Tibial artery (tissue), 4 donors: ENCODE data around the gene NUBP1.
"Not testable (repeated sequence)": the region's sequence is repeated elsewhere in the genome, so short reads cannot be mapped to it uniquely, and the experiment has no call there.

Experiments used
- DNase-seq, 2 donors: peaks; one replicate each; pipeline ENCODE4 v3.0.0-alpha.2; 2019
- H3K27ac ChIP-seq, 2 donors: fragments of 200-600 bp; sonication (generic) in 1 of 2; 1 replicate in 1 of 2; 2 replicates in 1 of 2; pipeline ENCODE4 v1.5.1; 2018 to 2019; ENCODE audit warnings: mild to moderate bottlenecking in 1 of 2
- H3K27me3 ChIP-seq, 2 donors: fragments of 200-600 bp; sonication (generic) in 1 of 2; one replicate each; pipeline versions ENCODE4 v1.5.1 to v1.6.0; 2016 to 2019
- H3K36me3 ChIP-seq, 3 donors: fragments of 200-600 bp; sonication (generic) in 2 of 3; one replicate each; pipeline ENCODE4 v1.5.1; 2016 to 2019; ENCODE audit warnings: mild to moderate bottlenecking in 2 of 3
- H3K4me1 ChIP-seq, 4 donors: fragments of 200-600 bp; sonication (generic) in 2 of 4; 1 replicate in 3 of 4; 2 replicates in 1 of 4; pipeline ENCODE4 v1.5.1; 2016 to 2019
- H3K4me3 ChIP-seq, 2 donors: fragments of 200-600 bp; sonication (generic) in 1 of 2; 1 replicate in 1 of 2; 2 replicates in 1 of 2; pipeline ENCODE4 v1.5.1; 2018 to 2019; ENCODE audit warnings: mild to moderate bottlenecking in 2 of 2
- H3K9me3 ChIP-seq, 3 donors: fragments of 200-600 bp; sonication (generic) in 1 of 3; one replicate each; pipeline ENCODE4 v1.5.1; 2016 to 2019
- intact Hi-C: fragments of 100-400 bp; cut with DNase I; formaldehyde crosslinking; loops from one replicate; pipeline ENCODE4 v1.15.0; 2023; ENCODE audit warnings: low total_unique reads
- TF ChIP-seq, protein P1 (sequence below), 2 experiments: fragments of 200-600 bp in 1 of 2; fragments of 450-650 bp in 1 of 2; IDR thresholded peaks; one replicate each; pipeline ENCODE4 v1.5.1; 2017 to 2019; ENCODE audit warnings: antibody characterized with exemption in 2 of 2, mild to moderate bottlenecking in 1 of 2, moderate library complexity in 1 of 2

Gene NUBP1

GRCh38 chr16:10782628-10783027, 39.0 kb downstream of the NUBP1 start:
- Histone ChIP-seq H3K4me3 (no peak overlapping the region), H3K27ac (no peak overlapping the region), H3K9me3 (no peaks in the 10 kb centered on the region), H3K27me3 (no peaks in the 10 kb centered on the region), H3K4me1 (no peaks in the 10 kb centered on the region), H3K36me3 (no peaks in the 10 kb centered on the region)
- TF ChIP-seq, protein P1, sequence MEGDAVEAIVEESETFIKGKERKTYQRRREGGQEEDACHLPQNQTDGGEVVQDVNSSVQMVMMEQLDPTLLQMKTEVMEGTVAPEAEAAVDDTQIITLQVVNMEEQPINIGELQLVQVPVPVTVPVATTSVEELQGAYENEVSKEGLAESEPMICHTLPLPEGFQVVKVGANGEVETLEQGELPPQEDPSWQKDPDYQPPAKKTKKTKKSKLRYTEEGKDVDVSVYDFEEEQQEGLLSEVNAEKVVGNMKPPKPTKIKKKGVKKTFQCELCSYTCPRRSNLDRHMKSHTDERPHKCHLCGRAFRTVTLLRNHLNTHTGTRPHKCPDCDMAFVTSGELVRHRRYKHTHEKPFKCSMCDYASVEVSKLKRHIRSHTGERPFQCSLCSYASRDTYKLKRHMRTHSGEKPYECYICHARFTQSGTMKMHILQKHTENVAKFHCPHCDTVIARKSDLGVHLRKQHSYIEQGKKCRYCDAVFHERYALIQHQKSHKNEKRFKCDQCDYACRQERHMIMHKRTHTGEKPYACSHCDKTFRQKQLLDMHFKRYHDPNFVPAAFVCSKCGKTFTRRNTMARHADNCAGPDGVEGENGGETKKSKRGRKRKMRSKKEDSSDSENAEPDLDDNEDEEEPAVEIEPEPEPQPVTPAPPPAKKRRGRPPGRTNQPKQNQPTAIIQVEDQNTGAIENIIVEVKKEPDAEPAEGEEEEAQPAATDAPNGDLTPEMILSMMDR (IDR thresholded peaks at IDR 0.05): no peak
- DNase-seq: no peak
- intact Hi-C loops: no loop called here

GRCh38 chr16:10787304-10787703, 43.7 kb downstream of the NUBP1 start:
- no peaks in the 10 kb centered on the region for H3K9me3 ChIP-seq
- no peaks in the 10 kb centered on the region for H3K36me3 ChIP-seq
- TF ChIP-seq, protein P1 (IDR thresholded peaks at IDR 0.05): no peak
- H3K27me3 ChIP-seq: no peaks in the 10 kb centered on the region
- no peak overlapping the region for H3K27ac ChIP-seq
- H3K4me1 ChIP-seq: no peaks in the 10 kb centered on the region
- intact Hi-C loops: no loop called here
- no peak overlapping the region for H3K4me3 ChIP-seq
- DNase-seq: no peak

GRCh38 chr16:10788630-10789029, 45.0 kb downstream of the NUBP1 start:
- H3K4me3 ChIP-seq, H3K27me3 ChIP-seq, DNase-seq, H3K9me3 ChIP-seq, H3K27ac ChIP-seq, H3K4me1 ChIP-seq, intact Hi-C loops, H3K36me3 ChIP-seq: not testable (repeated sequence)

DNA sequence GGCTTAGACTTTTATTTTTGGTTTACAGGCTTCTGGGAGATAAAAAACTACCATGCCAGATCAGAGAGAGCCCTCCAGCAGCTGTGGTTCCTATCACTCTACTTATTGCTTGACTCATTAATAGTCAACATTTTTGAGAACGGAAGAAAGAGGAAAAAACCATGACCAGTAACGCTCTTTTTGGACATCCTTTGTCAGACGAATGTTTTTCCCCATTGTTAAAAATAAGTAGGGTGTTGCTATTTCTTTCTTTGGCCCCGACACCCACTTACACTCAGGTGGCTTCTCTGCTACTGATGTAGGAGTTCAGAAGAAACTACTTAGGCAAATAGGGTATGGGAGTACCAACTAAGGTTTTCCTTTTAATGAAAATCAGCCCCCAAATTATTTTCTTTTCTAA, 47.4 kb downstream of the NUBP1 start:
- Histone ChIP-seq H3K4me3 (no peak overlapping the region), H3K4me1 (no peaks in the 10 kb centered on the region), H3K36me3 (no peaks in the 10 kb centered on the region), H3K27ac (no peak overlapping the region), H3K9me3 (no peaks in the 10 kb centered on the region), H3K27me3 (no peaks in the 10 kb centered on the region)
- TF ChIP-seq, protein P1 (IDR thresholded peaks at IDR 0.05): no peak
- intact Hi-C loops: no loop called here
- no peak for DNase-seq

DNA sequence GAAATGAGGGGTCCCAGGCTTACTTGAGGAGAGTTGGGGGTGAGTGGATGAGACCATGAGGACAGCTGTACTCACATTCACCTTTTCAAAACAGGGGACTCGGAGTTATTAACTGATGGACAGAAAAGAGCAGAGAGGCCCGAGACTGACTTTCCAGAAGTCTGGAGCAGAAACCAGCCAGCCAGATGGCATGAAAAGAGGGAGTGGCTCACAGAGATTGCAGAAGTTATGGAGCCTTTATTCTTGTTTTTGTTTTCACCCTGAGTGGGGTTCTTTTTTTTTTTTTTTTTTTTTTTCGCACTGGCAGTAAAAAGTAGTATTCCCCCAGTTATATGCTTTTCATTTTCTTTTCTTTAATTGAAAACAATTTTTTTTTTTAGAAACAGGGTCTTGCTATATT, 56.1 kb downstream of the NUBP1 start:
- H3K27ac ChIP-seq: no peak overlapping the region

DNA sequence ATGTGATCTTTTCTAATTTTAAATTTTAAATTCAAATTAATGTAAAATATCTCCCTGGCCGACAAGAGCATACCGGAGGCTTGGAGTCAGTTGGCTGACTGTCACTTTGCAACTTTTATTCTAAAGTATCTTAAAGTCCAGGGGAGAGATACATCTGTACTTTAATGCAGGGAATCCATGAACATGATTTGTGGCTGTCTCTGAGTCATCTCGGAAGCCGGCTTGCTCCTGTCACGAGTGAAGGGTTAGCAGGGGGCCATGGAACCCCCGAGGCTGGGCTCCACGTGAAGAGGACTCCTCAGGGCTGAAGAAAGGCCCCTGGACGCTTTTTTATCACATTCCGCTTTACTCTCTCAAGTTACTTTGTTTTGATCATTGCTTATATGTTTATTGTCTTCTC, 61.7 kb downstream of the NUBP1 start:
- TF ChIP-seq, protein P1 (IDR thresholded peaks at IDR 0.05): no peak

More for the DNA sequence above, 56.1 kb downstream of the NUBP1 start:
- intact Hi-C loops: no loop called here
- no peak for DNase-seq
- H3K9me3 ChIP-seq: no peaks in the 10 kb centered on the region
- no peak overlapping the region for H3K4me3 ChIP-seq
- no peaks in the 10 kb centered on the region for H3K4me1 ChIP-seq
- H3K36me3 ChIP-seq: no peaks in the 10 kb centered on the region
- TF ChIP-seq, protein P1 (IDR thresholded peaks at IDR 0.05): no peak
- no peaks in the 10 kb centered on the region for H3K27me3 ChIP-seq

More for the DNA sequence above, 61.7 kb downstream of the NUBP1 start:
- Histone ChIP-seq H3K27ac (no peak overlapping the region), H3K27me3 (no peaks in the 10 kb centered on the region), H3K36me3 (no peaks in the 10 kb centered on the region), H3K4me3 (no peak overlapping the region), H3K9me3 (no peaks in the 10 kb centered on the region), H3K4me1 (no peaks in the 10 kb centered on the region)
- no peak for DNase-seq
- intact Hi-C loops: no loop called here
